G401.6 (cell line): ENCODE data around the gene PITPNC1.

ENCODE experiments used
- FAIRE-seq: peaks from 2 replicates; lab custom pipeline; 2012; peaks lifted over from hg19 to GRCh38; lab: Jason Lieb, UNC

PITPNC1 gene

GRCh38 chr17:67655478-67656148 is 278.5 kb downstream of the PITPNC1 start:
- FAIRE-seq = no peak

GRCh38 chr17:67656494-67657203 is 279.6 kb downstream of the PITPNC1 start:
- FAIRE-seq = no peak

DNA sequence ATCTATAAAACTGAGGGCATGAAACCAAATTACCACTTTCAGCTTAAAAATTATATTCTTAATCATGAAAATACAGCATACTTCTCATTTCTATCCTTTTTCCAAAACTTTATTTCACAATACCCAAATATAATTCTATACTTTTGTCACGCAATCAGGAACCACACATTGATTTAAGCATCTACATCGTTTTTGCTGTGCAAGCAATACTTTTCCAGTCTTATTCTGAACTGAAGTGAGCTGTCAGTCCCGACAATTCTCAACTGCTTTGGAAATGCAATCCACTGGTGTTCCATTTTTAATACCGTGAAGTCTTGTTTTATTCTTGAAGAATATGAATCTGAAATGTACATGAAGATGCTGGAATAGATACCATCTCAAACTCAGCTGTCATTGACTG is 280.5 kb downstream of the PITPNC1 start:
- no peak for FAIRE-seq

DNA sequence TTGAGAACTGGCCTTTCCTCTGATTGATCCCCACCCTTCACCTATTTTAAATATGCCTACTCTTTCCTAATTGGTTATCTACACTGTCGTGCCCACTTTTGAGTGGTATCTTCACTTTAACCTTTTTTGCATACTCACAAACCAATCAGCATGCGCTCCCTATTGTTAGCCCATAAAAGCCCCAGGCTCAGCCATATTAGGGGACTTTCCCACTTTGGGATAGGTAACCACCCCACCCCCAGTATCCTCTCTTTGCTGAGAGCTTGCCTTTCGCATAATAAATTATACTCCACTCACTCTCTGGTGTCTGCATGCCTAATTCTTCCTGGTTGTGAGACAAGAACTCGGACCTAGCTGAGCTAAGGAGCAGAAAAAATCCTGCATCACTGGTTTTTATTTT is 281.2 kb downstream of the PITPNC1 start:
- FAIRE-seq = no peak

- no peak for FAIRE-seq
These were observed 281.9 kb downstream of the PITPNC1 start for GRCh38 chr17:67659028-67659427.

GRCh38 chr17:67662712-67663111 is 285.6 kb downstream of the PITPNC1 start:
- FAIRE-seq = no peak

GRCh38 chr17:67663457-67663856 is 286.4 kb downstream of the PITPNC1 start:
- no peak for FAIRE-seq

- no peak for FAIRE-seq
These were observed 288.9 kb downstream of the PITPNC1 start for GRCh38 chr17:67666028-67666427.

DNA sequence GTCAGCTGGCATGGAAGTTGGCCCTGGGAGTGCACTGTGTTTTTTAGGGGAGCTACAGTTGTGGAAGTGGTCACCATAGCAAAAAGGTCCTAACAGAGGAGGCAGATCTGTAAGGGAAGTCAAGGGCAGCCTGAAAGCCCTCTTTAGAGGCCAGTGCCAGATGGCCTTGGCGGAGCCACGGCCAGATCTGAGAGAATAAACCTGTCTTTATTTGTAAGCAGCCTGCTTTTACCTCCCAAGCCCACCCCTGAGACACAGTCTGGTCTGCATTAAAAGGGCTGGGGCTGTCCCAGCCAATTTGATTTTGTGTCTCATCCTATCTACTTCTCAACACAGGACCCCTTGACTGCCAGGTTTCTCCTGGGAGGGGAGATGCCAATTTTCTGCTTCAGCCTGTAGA is 289.6 kb downstream of the PITPNC1 start:
- FAIRE-seq = no peak

DNA sequence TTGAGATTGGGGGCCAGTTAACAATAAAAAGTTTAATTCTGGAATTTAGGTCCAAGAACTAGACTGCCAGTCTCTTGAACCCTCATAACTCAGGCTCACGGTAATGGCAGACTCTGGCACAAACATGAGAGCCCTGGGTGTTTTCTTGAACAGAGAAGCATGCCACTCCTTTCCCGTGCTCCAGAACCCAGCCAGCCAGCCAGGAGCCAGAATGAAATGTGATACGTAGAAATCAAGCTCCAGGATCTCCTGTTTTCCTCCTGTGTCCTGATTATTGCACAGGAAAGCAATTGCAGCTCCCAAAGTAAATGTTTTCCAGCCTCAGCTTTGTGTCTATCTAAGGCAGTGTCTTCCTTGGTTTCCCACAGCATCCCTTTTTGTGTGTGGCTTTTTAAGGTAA is 294.4 kb downstream of the PITPNC1 start:
- no peak for FAIRE-seq

- FAIRE-seq = no peak
These were observed 295.7 kb downstream of the PITPNC1 start for GRCh38 chr17:67672592-67673335.

DNA sequence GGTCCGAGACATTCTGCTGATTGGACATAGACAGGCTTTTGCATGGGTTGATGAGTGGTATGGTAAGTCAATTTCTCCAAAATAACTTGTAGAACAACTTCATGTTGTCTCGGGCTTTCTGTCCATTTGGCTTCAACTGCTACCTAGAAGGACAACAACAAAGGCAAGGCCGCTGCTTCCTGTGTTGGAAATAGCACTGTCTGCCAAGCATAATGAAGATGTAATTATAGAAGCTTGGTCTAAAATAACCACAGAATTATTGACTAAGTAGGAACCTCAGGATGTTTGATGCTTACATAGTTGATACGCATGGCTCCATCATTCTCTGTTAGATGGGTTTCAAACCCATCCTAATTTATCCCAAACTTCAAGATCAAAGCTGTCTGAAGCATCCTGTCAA is 298.4 kb downstream of the PITPNC1 start:
- FAIRE-seq = no peak

GRCh38 chr17:67676305-67676704 is 299.2 kb downstream of the PITPNC1 start:
- no peak for FAIRE-seq

DNA sequence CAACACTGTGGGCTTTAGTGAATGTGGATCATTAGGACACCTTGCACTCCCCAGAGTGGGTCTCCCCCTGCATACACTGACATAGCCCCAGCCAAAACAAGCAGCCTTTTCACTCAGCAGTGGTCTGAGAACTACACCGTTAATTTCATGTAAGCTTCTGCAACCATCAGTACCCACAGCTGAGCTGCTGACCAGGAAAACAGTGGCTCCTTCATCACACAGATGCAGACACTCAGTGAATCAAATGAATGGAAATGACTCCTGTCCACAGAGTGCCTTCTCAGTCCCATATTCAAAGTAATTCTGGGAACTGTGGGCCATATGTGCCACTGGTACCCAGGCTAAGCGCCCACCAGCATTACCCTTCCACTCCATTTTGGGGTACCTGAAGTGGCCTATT is 301.3 kb downstream of the PITPNC1 start:
- FAIRE-seq = no peak

DNA sequence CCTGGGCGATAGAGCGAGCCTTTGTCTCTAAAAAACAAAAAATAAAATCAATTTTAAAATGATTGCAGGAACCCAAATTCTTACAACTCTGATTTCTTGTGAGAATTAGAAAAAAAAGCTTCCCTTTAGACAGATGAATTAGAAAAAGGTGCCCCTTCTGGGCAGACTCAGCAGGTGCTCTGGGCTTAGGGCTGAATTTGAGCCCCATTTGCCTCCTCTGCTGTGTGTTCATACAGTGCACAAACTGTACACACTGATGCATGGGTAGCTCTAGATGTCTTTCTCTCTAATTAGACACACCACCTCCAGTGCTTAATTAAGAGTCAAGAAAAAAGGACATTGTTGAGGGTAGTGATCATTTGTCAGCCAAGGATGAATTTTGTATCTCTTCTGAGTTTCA is 302.1 kb downstream of the PITPNC1 start:
- FAIRE-seq = no peak

DNA sequence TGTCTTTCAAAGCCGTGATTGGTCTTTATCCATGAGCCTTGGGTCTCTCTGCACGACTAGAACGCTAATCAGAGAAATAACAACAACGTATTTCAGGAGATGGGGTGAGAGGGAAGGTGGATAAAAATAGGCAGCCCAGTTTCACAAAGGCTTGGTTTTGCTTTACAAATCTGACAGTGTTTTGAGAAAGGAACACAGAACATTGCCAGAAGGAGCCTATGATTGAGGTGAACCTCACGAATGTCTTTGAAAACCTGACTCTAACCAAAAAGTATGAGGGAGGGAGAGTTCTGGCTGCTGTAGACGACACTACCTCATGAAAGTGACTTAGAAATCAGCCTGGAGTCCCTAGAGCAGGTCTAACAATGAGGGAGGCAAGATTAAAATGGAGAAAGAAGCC is 302.6 kb downstream of the PITPNC1 start:
- FAIRE-seq = no peak

GRCh38 chr17:67680445-67681224 is 303.6 kb downstream of the PITPNC1 start:
- FAIRE-seq = no peak

DNA sequence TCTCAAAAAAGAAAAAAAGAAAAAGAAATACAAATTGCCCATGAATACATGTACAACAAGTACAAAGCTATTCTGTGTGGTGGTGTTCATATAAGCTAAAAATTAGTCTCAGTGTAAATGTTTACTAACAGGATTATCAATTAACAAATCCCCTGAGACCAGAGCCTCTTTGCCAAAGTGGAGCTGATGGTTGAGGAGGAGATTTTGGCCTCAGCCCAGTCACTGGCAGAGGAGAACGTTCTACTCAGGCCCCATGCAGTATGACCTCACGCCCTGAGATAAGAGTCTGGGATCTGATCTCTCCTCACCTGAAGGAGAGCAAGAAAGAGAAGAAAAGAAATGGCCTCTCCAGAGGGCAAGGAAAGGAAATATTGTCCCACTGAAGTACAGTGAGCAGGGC is 305.1 kb downstream of the PITPNC1 start:
- FAIRE-seq = no peak

- no peak for FAIRE-seq
These were observed 308.3 kb downstream of the PITPNC1 start for GRCh38 chr17:67685351-67685750.

DNA sequence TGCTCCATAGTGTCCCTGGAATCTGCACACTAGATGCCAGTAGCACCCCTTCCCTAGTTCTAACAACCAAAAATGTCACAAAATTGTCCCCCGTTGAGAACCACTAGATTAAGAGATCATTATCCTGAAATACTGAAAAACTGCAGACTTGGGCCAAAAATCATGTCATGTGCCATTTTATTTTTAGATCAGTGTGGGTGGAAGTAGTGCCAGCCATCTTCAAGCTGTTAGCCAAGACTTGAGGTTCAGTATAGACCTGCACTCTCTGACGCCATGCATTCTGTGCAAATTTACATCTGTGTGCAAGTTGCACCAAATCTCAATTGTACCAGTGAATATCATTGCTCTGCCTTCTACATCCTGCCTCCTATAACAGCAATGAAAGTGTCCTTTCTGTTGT is 309.2 kb downstream of the PITPNC1 start:
- FAIRE-seq = no peak

DNA sequence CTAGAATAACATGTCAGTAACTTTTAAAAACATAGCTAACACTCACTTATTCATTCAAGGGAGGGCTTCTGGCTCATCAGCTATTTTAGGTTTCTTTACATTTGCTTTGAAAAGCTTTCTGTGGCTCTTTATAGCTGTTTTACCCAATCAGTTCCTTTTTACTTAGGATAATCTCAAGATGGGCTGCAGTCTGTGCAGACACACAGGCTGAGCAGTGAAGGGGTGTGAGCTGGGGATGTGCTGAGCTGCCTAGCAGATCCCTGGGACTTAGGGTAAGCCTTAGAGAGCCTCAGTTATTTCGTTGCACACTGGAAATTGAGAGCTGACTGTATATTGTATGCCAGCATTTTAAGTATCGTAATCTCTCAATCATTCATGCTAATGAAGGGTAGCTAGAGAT is 310.4 kb downstream of the PITPNC1 start:
- FAIRE-seq = no peak

DNA sequence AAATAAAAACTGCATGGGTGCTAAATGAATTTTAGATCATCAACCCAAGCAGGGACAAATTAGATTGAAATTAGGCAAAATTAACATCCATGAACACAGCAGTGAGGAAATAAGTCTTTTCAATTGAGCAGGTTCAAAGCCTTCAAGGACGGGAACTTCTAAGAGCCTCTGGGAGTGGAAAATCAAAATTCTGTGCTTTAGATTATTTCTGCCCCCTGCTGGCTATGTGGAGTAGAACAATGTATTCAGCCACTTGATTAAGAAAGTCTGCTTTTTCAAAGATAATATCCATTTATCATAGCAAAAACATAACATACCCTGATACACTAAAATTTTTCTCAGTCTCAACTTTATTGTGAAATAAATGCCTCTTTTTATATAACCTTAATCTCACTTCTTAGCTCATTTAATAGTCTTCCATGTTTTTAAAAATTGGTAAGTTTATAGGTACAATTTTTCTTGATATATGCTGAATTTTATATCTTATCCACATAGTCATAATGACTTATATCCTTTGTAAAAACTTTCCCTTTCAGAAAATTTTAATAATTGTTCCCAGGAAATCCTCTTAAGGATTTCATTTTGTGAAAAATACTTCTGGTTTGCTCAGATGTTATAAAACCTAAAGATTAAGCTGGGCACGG is 312.6 kb downstream of the PITPNC1 start:
- FAIRE-seq = peak; percentile 93
